NCI-H1048 (cell line): ENCODE measurements around the gene THUMPD2.
"Not testable (repeated sequence)": the region's sequence is repeated elsewhere in the genome, so short reads cannot be mapped to it uniquely, and the experiment has no call there.

Experiments used
- DNase-seq: peaks from one replicate; lab custom pipeline; 2025; lab: John Stamatoyannopoulos, UW

The THUMPD2 gene

GRCh38 chr2:39757156-39757555 lies 21.9 kb downstream of the THUMPD2 start:
- DNase-seq: no peak

DNA sequence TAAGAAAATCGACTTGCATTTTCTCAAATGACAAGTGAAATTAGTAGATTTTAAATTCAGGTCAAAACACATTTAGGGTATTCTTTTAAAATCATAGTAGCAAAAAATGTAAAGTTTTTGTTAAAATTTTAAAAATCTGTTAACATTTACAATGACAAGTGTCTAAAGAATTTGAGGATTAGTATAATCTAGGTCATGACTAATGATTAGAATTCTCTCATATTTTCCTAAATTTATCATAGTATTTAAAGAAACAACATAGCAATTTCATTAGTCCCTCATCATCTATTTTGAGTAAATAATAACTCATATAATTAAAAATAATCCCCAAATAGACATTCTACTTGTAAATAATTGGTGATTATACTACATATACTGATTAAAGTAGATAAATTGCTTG lies 23.6 kb downstream of the THUMPD2 start:
- no peak for DNase-seq

DNA sequence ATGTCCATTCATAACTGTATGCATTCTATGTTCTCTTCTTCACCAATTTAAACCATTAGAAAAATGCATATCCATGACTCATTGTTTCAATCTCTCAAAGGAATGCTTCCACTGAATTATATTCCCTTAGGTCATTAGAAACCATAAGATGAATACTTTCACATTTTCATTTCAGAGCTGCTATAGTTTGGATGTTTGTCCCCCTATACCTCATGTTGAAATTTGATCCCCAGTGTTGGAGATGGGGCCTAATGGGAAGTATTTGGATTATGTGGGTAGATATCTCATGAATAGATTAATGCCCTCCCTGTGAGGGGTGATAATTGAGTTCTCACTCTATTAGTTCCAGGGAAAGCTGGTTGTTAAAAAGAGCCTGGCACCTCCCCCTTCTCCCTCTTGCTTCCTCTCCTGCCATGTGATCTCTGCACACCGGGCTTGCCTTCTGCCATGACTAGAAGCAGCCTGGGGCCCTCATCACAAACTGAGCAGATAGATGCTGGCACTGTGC lies 35.7 kb downstream of the THUMPD2 start:
- no peak for DNase-seq

- DNase-seq: no peak
Observed at GRCh38 chr2:39741871-39742270, 37.2 kb downstream of the THUMPD2 start.

- no peak for DNase-seq
Observed at GRCh38 chr2:39739386-39739785, 39.7 kb downstream of the THUMPD2 start.

- no peak for DNase-seq
Observed at GRCh38 chr2:39738936-39739335, 40.1 kb downstream of the THUMPD2 start.

GRCh38 chr2:39737661-39738060 lies 41.4 kb downstream of the THUMPD2 start:
- DNase-seq: no peak

GRCh38 chr2:39736640-39737039 lies 42.4 kb downstream of the THUMPD2 start:
- no peak for DNase-seq

- DNase-seq: no peak
Observed at GRCh38 chr2:39735648-39736047, 43.4 kb downstream of the THUMPD2 start.

GRCh38 chr2:39734445-39734844 lies 44.6 kb downstream of the THUMPD2 start:
- no peak for DNase-seq

- DNase-seq: no peak
Observed at GRCh38 chr2:39733070-39733674, 45.9 kb downstream of the THUMPD2 start.

- no peak for DNase-seq
Observed at GRCh38 chr2:39732482-39732881, 46.6 kb downstream of the THUMPD2 start.

GRCh38 chr2:39731546-39731945 lies 47.5 kb downstream of the THUMPD2 start:
- no peak for DNase-seq

GRCh38 chr2:39730685-39731302 lies 48.3 kb downstream of the THUMPD2 start:
- no peak for DNase-seq

DNA sequence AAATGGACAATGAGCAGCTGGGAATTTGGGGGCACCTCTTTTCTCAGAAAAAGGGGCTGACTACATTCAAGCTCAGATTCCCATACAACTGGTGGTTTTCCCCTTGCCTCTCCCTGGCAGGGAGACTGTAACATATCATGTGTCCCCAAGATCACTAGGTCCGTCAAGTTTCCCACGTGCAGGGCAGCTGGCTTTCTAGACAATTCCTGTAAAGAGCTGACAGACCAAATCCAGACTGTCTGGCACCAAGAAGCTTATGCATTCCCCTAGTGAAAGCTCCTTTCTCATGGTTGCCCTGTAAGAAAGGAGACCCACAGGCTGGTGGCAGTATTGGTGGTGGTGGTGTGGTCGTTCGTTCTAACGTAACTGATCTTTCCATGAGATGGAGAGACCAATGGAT lies 48.8 kb downstream of the THUMPD2 start:
- no peak for DNase-seq

DNA sequence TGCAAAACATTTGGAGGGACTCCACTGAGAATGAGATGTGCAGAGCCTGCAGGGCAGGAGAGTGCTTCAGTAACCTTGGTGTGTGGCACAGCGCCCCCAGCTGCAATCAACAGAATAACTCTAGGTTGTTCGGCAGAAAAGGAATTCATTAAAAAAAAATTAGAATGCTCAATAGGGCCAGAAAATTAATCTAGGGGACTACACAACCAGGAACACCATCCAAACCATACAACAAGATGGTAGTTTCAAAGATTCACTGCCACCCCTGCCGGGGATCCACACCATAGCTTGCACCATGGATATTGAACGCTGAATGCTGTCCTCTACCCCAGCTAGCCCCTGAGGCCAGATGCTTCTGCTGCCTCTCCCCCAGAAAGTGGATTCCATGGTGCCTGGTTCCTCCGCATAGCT lies 50.1 kb downstream of the THUMPD2 start:
- no peak for DNase-seq

DNA sequence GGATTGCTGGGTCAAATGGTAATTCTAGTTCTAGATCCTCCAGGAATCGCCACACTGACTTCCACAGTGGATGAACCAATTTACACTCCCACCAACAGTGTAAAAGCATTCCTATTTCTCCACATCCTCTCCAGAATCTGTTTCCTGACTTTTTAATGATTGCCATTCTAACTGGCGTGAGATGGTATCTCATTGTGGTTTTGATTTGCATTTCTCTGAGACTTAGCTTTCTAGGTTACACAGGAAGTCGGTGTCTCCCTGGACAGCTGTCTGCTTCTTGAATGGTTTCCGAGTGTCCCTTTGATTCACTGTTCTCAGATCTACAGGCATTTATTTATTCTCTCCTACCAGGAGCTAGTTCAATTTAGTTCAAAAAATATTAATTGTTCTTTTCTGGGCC lies 51.0 kb downstream of the THUMPD2 start:
- DNase-seq: not testable (repeated sequence)

GRCh38 chr2:39725401-39725800 lies 53.7 kb downstream of the THUMPD2 start:
- no peak for DNase-seq

DNA sequence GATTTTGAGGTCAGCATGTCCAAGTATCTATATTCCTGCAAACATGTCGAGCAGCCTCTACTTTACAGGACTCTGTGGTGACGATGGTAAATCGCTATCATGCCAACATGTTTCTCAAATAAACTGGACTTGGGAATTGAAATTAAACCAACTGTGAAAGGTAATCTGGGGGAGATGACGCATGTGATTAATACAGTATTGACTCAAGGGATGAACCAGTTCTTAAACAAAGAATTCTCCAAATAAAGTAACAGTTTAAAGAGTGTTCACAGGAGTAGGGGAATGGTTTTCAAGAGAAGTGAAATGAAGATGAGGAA lies 54.3 kb downstream of the THUMPD2 start:
- DNase-seq: no peak

GRCh38 chr2:39723946-39724827 lies 54.9 kb downstream of the THUMPD2 start:
- DNase-seq: no peak

- DNase-seq: no peak
Observed at GRCh38 chr2:39723497-39723896, 55.6 kb downstream of the THUMPD2 start.

GRCh38 chr2:39720970-39721369 lies 58.1 kb downstream of the THUMPD2 start:
- no peak for DNase-seq

GRCh38 chr2:39719317-39719716 lies 59.7 kb downstream of the THUMPD2 start:
- no peak for DNase-seq
